GM12878 (cell line): ENCODE results near the gene LRRK1. TPM values are rescaled to one million over a fixed set of nuclear protein-coding genes. Genes with fewer than 3 reads are reported as not detected.

ENCODE experiments used
- ATAC-seq: fragments of 200-7000 bp; cut with Tn5 transposase; 3 replicates; pipeline ENCODE4 v1.9.1; 2020; ENCODE audit warnings: mild to moderate bottlenecking, moderate library complexity
- BruUV-seq: library from RNA; stranded (reverse); fragments of 400-500 nt; replicated peaks from 2 replicates; lab custom pipeline; 2021; lab: Mats Ljungman, UMichigan
- CTCF ChIA-PET: fragments of 300-600 bp; sonication (Branson Sonifier 250); formaldehyde crosslinking; extraction: SDS; loops from one replicate; lab custom pipeline; 2021; ENCODE audit warnings: inconsistent platforms; lab: Yijun Ruan, JAX
- POLR2A ChIA-PET: fragments of 350-600 bp; formaldehyde crosslinking; extraction: SDS; loops from one replicate; lab custom pipeline; 2021; ENCODE audit warnings: inconsistent platforms; lab: Charles Lee
- RAD21 ChIA-PET: fragments of 300-600 bp; sonication (Branson Sonifier 250); formaldehyde crosslinking; loops from one replicate; lab custom pipeline; 2023; ENCODE audit warnings: antibody characterized with exemption; ENCODE audit not compliant: unreplicated experiment; lab: Charles Lee
- SMC1A ChIA-PET: fragments of 300-600 bp; sonication (Branson Sonifier 250); formaldehyde crosslinking; loops from one replicate; lab custom pipeline; 2023; ENCODE audit not compliant: unreplicated experiment, uncharacterized antibody; lab: Charles Lee
- DNase-seq: peaks from one replicate; pipeline ENCODE4 v3.0.0-alpha.2; 2011; ENCODE audit warnings: low read depth, low spot score
- FAIRE-seq: peaks from 3 replicates; lab custom pipeline; 2011; peaks lifted over from hg19 to GRCh38; lab: Jason Lieb, UNC
- H2AFZ ChIP-seq: 2 replicates; pipeline ENCODE4 v1.6.0; 2011; ENCODE audit warnings: low read depth, low read length, control low read depth; ENCODE audit not compliant: control insufficient read depth
- H3K27ac ChIP-seq: 2 replicates; pipeline ENCODE4 v1.5.1; 2011; ENCODE audit warnings: control low read depth; ENCODE audit not compliant: control insufficient read depth, insufficient read depth
- H3K27me3 ChIP-seq, 2 experiments: replicated peaks in 1 of 2; 2 replicates each; pipeline versions ENCODE4 v1.6.0 to v1.6.1; 2011; ENCODE audit warnings: low read length in 1 of 2; ENCODE audit not compliant: control insufficient read depth in 2 of 2, insufficient read depth in 2 of 2
- H3K36me3 ChIP-seq, 2 experiments: 2 replicates each; pipeline ENCODE4 v1.5.1; 2011; ENCODE audit warnings: low read length in 1 of 2; ENCODE audit not compliant: control insufficient read depth in 2 of 2, insufficient read depth in 2 of 2
- H3K4me1 ChIP-seq: 2 replicates; pipeline ENCODE4 v1.6.1; 2011; ENCODE audit warnings: mild to moderate bottlenecking, low read length, moderate library complexity, mixed read lengths; ENCODE audit not compliant: control insufficient read depth, insufficient read depth
- H3K4me2 ChIP-seq: 2 replicates; pipeline ENCODE4 v1.6.0; 2011; ENCODE audit warnings: control low read depth; ENCODE audit not compliant: control insufficient read depth, insufficient read depth
- H3K4me3 ChIP-seq: fragments of 200-600 bp; sonication (generic); 2 replicates; pipeline ENCODE4 v1.5.1; 2016
- H3K79me2 ChIP-seq: 2 replicates; pipeline ENCODE4 v1.6.0; 2011; ENCODE audit warnings: low read length; ENCODE audit not compliant: control insufficient read depth, insufficient read depth
- H3K9ac ChIP-seq: 2 replicates; pipeline ENCODE4 v1.8.0; 2011; ENCODE audit warnings: low read length, control low read depth, mixed read lengths; ENCODE audit not compliant: control insufficient read depth, insufficient read depth
- H3K9me3 ChIP-seq: replicated peaks from 3 replicates; pipeline ENCODE4 v1.5.1; 2011; ENCODE audit warnings: mild to moderate bottlenecking, low read length; ENCODE audit not compliant: control insufficient read depth, insufficient read depth
- H4K20me1 ChIP-seq: 2 replicates; pipeline ENCODE4 v1.6.0; 2011; ENCODE audit not compliant: control insufficient read depth, insufficient read depth
- BCL11A ChIP-seq: IDR thresholded peaks from 2 replicates; pipeline ENCODE4 v1.6.1; 2011; ENCODE audit warnings: low read depth, low read length
- CBX5 ChIP-seq: sonication (generic); IDR thresholded peaks from 2 replicates; pipeline ENCODE4 v1.6.1; 2016; ENCODE audit warnings: low read depth, moderate library complexity, mild to moderate bottlenecking, inconsistent platforms
- CEBPB ChIP-seq, 2 experiments: fragments of 150-350 bp in 1 of 2; IDR thresholded peaks; 2 replicates each; pipeline ENCODE4 v1.6.1; 2012 to 2014; ENCODE audit warnings: low read depth in 2 of 2, low read length in 2 of 2, borderline replicate concordance in 1 of 2, inconsistent platforms in 1 of 2
- CHD2 ChIP-seq: IDR thresholded peaks from 2 replicates; pipeline ENCODE4 v1.6.1; 2011; ENCODE audit warnings: low read depth, low read length, improper control_type of control experiment, borderline replicate concordance
- MXI1 ChIP-seq: fragments of 150-350 bp; IDR thresholded peaks from 2 replicates; pipeline ENCODE4 v1.6.1; 2011; ENCODE audit warnings: low read depth, mild to moderate bottlenecking, inconsistent platforms, low read length, improper control_type of control experiment
- NFYA ChIP-seq: IDR thresholded peaks from 2 replicates; pipeline ENCODE4 v1.6.1; 2011; ENCODE audit warnings: low read depth, mild to moderate bottlenecking, low read length, improper control_type of control experiment, borderline replicate concordance
- POLR2AphosphoS5 ChIP-seq: IDR thresholded peaks from 2 replicates; pipeline ENCODE4 v1.6.1; 2011; ENCODE audit warnings: mild to moderate bottlenecking, low read length, inconsistent platforms
- TARDBP ChIP-seq: IDR thresholded peaks from 2 replicates; pipeline ENCODE4 v1.6.1; 2016; ENCODE audit warnings: borderline replicate concordance
- ZBED1 ChIP-seq: IDR thresholded peaks from 2 replicates; pipeline ENCODE4 v1.6.1; 2016; ENCODE audit warnings: borderline replicate concordance
- WGBS: methylation state at CpG from one replicate; pipeline ENCODE4 v1.1.6; 2016; ENCODE audit warnings: low lambda C conversion rate; ENCODE audit not compliant: insufficient replicate concordance, insufficient coverage; ENCODE audit errors: missing lambda C conversion rate; 5-methylcytosine and 5-hydroxymethylcytosine counted together
- in situ Hi-C: fragments of 300-500 bp; cut with MboI; formaldehyde crosslinking; loops from 9 replicates; pipeline ENCODE4 v1.14.3; 2018; ENCODE audit warnings: mixed read lengths
- intact Hi-C: fragments of 100-400 bp; cut with micrococcal nuclease; formaldehyde crosslinking; loops from one replicate; pipeline ENCODE4 v1.14.2; 2022; ENCODE audit not compliant: unreplicated experiment
- polyA plus RNA-seq, 11 experiments: library from polyadenylated mRNA; depleted of rRNA in 4 of 11; unstranded in 6 of 11; stranded (reverse) in 5 of 11; fragments of >200 nt; fragmentation: Nextera tagmentation in 4 of 11; fragmentation: Illumina TruSeq in 1 of 11; extraction: Ambion mirVana in 4 of 11; extraction: Trizol in 1 of 11; gene quantifications; 1 replicate in 1 of 11; 2 replicates in 10 of 11; pipeline versions ENCODE4 v1.2.1 to v1.2.3, GENCODE V29; 2011 to 2016; ENCODE audit warnings: inconsistent platforms in 2 of 11, missing spikeins in 2 of 11, low read depth in 1 of 11
- total RNA-seq, 4 experiments: library from RNA; depleted of rRNA in 3 of 4; stranded (reverse); fragments of >200 nt in 3 of 4; fragmentation: Illumina TruSeq in 1 of 4; extraction: Trizol in 1 of 4; gene quantifications; 2 replicates each; pipeline versions ENCODE4 v1.2.1 to v1.2.3, GENCODE V29; 2013 to 2021
- TF ChIP-seq, protein P1 (sequence below): IDR thresholded peaks from 2 replicates; pipeline ENCODE4 v1.6.1; 2011; ENCODE audit warnings: borderline replicate concordance, low read depth, mild to moderate bottlenecking, moderate library complexity, mixed read lengths, low read length; ENCODE audit not compliant: insufficient read depth; ENCODE audit errors: extremely low read length
- TF ChIP-seq, protein P2 (sequence below): fragments of 450-650 bp; IDR thresholded peaks from 2 replicates; pipeline ENCODE4 v1.6.1; 2017; ENCODE audit warnings: low read depth, mild to moderate bottlenecking, moderate library complexity

The LRRK1 gene
- total and polyA plus RNA-seq, 10 of the 15 experiments (the other 5 are each of a cell fraction or from before 2014, with no cell fraction given), result 2.2 to 58.3 (median 17.9) TPM

DNA sequence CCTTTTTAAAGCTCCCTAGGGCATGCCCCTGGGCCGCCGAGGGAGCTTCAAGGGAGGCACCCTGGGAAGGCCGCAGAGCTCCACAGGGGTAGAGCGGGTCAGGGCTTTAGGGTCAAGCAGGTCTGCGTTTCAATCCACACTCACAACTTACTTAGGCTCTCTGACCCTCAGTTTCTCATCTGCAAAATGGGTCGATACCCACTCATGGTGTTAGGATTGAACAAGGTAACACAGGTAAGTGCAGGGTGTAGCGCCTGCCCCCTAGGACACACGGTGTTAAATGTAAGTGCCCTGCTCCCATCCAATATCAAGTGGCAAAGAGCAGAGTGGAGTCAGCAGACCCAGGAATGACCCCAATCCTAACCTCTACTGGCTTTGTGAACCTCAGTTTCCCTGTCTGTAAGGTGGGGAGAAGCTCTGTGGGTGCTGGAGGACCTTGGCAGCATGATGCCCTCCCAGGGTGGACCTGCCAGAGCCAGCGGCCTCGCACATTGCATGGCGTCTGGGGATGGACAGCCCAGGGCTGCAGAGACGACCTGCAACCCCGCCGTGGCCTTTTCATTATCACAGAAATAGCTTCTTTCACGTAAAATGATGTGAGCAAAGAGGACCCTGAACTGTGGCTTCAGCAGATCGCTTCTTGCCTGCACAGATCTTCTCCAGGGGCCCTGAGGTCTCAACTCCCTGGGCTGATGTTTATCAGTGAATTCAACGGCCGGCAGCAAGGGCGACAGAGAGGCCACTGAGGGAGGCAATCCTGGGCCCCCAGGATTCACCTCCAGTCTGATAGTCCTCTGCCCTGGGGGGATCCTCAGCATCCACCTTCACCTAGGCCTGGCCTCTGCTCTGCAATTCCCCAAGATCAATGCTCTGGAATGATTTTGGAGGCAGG is 194.2 kb downstream of the LRRK1 start:
- no TSS peak for BruUV-seq
- Histone ChIP-seq H4K20me1 (no peaks in the 10 kb centered on the region; the same call in 1 of the 2 replicates), H3K79me2 (no peaks in the 10 kb centered on the region), H3K4me2 (no peak overlapping the region), H3K4me1 (peaks cover 3% of the 10 kb centered on the region; the same call in 1 of the 2 replicates), H3K4me3 (no peak overlapping the region), H3K27ac (no peak overlapping the region), H3K9ac (no peak overlapping the region), H3K36me3 (no peaks in the 10 kb centered on the region), H3K27me3 (peaks cover 0 to 4% of the 10 kb centered on the region in 2 experiments; a peak in 1 of 4 replicates), H2AFZ (no peak overlapping the region), H3K9me3 (no peaks in the 10 kb centered on the region)
- POLR2A ChIA-PET, result interaction anchor here (0.6 kb wide), 1 partner anchor 259 kb away, joined by 3 read pairs; no protein-coding TSS in a partner anchor
- CTCF ChIA-PET, result no interaction called here
- DNase-seq (no peak), FAIRE-seq (no peak), ATAC-seq (no peak)
- 59% methylated on average over 19 of the region's 19 CpGs for WGBS
- intact Hi-C loops, result no loop called here
- SMC1A ChIA-PET, result interaction anchor here (1.4 kb wide), 1 partner anchor 9 kb away, joined by 3 read pairs; no protein-coding TSS in a partner anchor
- RAD21 ChIA-PET, result no interaction called here
- TF ChIP-seq MXI1, result no peak
- TF ChIP-seq BCL11A, result no peak
- TF ChIP-seq TARDBP, result no peak
- TF ChIP-seq ZBED1, result no peak
- no peak for TF ChIP-seq CHD2
- TF ChIP-seq NFYA, result no peak
- TF ChIP-seq CBX5, result no peak
- TF ChIP-seq, protein P1, sequence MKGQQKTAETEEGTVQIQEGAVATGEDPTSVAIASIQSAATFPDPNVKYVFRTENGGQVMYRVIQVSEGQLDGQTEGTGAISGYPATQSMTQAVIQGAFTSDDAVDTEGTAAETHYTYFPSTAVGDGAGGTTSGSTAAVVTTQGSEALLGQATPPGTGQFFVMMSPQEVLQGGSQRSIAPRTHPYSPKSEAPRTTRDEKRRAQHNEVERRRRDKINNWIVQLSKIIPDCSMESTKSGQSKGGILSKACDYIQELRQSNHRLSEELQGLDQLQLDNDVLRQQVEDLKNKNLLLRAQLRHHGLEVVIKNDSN, result no peak
- no peak for TF ChIP-seq POLR2AphosphoS5
- TF ChIP-seq CEBPB (IDR thresholded peaks at IDR 0.05; ENCODE audit: borderline replicate concordance in 1 of 2, low read depth in 2 of 2, low read length in 2 of 2), result no peak
- TF ChIP-seq, protein P2, sequence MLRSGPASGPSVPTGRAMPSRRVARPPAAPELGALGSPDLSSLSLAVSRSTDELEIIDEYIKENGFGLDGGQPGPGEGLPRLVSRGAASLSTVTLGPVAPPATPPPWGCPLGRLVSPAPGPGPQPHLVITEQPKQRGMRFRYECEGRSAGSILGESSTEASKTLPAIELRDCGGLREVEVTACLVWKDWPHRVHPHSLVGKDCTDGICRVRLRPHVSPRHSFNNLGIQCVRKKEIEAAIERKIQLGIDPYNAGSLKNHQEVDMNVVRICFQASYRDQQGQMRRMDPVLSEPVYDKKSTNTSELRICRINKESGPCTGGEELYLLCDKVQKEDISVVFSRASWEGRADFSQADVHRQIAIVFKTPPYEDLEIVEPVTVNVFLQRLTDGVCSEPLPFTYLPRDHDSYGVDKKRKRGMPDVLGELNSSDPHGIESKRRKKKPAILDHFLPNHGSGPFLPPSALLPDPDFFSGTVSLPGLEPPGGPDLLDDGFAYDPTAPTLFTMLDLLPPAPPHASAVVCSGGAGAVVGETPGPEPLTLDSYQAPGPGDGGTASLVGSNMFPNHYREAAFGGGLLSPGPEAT, result no peak
- in situ Hi-C loops, result no loop called here
